ENCODE measurements around the gene TUBG1.
"Not testable (repeated sequence)": the region's sequence is repeated elsewhere in the genome, so short reads cannot be mapped to it uniquely, and the experiment has no call there.

Gene TUBG1

GRCh38 chr17:42612013-42612412 lies 2.5 kb downstream of the TUBG1 start:
- no peak for DNase-seq (ENCODE audit: low spot score)
- no peak overlapping the region for H3K27ac ChIP-seq
- TF ChIP-seq CTCF (IDR thresholded peaks at IDR 0.05): no peak
- no peak overlapping the region for H3K4me3 ChIP-seq

GRCh38 chr17:42613699-42614295 lies 4.3 kb downstream of the TUBG1 start:
- no peak for DNase-seq (ENCODE audit: low spot score)
- H3K27ac ChIP-seq: no peak overlapping the region
- no peak overlapping the region for H3K4me3 ChIP-seq
- no peak for TF ChIP-seq CTCF (IDR thresholded peaks at IDR 0.05)

GRCh38 chr17:42617956-42618431 lies 8.5 kb downstream of the TUBG1 start:
- H3K27ac ChIP-seq: no peak overlapping the region
- H3K4me3 ChIP-seq: no peak overlapping the region
- no peak for TF ChIP-seq CTCF (IDR thresholded peaks at IDR 0.05)
- no peak for DNase-seq (ENCODE audit: low spot score)

GRCh38 chr17:42618442-42619150 lies 9.1 kb downstream of the TUBG1 start:
- TF ChIP-seq CTCF (IDR thresholded peaks at IDR 0.05): no peak
- H3K4me3 ChIP-seq: no peak overlapping the region
- no peak overlapping the region for H3K27ac ChIP-seq
- DNase-seq (ENCODE audit: low spot score): no peak

GRCh38 chr17:42621987-42622386 lies 12.5 kb downstream of the TUBG1 start:
- not testable (repeated sequence) for H3K4me3 ChIP-seq; DNase-seq (ENCODE audit: low spot score); H3K27ac ChIP-seq

GRCh38 chr17:42623271-42623670 lies 13.8 kb downstream of the TUBG1 start:
- Histone ChIP-seq H3K27ac (no peak overlapping the region), H3K4me3 (no peak overlapping the region)
- no peak for TF ChIP-seq CTCF (IDR thresholded peaks at IDR 0.05)
- DNase-seq (ENCODE audit: low spot score): no peak

GRCh38 chr17:42623732-42624596 lies 14.5 kb downstream of the TUBG1 start:
- Histone ChIP-seq H3K4me3 (no peak overlapping the region), H3K27ac (no peak overlapping the region)
- no peak for TF ChIP-seq CTCF (IDR thresholded peaks at IDR 0.05)
- no peak for DNase-seq (ENCODE audit: low spot score)

GRCh38 chr17:42627032-42627764 lies 17.7 kb downstream of the TUBG1 start:
- H3K4me3 ChIP-seq; DNase-seq (ENCODE audit: low spot score); H3K27ac ChIP-seq: not testable (repeated sequence)
